IPS-18c (cell line): ENCODE data around the gene PHF21A.
"Not testable (repeated sequence)": the region's sequence is repeated elsewhere in the genome, so short reads cannot be mapped to it uniquely, and the experiment has no call there.

Experiments used
- H3K4me3 ChIP-seq: 2 replicates; pipeline ENCODE4 v1.7.0; 2013; ENCODE audit warnings: low read depth, mild to moderate bottlenecking, low read length, moderate library complexity; ENCODE audit not compliant: insufficient read depth
- H3K9me3 ChIP-seq: one replicate; pipeline ENCODE4 v1.6.1; 2013; ENCODE audit warnings: mild to moderate bottlenecking, low read length, moderate library complexity; ENCODE audit not compliant: control insufficient read depth, insufficient read depth

The PHF21A gene

DNA sequence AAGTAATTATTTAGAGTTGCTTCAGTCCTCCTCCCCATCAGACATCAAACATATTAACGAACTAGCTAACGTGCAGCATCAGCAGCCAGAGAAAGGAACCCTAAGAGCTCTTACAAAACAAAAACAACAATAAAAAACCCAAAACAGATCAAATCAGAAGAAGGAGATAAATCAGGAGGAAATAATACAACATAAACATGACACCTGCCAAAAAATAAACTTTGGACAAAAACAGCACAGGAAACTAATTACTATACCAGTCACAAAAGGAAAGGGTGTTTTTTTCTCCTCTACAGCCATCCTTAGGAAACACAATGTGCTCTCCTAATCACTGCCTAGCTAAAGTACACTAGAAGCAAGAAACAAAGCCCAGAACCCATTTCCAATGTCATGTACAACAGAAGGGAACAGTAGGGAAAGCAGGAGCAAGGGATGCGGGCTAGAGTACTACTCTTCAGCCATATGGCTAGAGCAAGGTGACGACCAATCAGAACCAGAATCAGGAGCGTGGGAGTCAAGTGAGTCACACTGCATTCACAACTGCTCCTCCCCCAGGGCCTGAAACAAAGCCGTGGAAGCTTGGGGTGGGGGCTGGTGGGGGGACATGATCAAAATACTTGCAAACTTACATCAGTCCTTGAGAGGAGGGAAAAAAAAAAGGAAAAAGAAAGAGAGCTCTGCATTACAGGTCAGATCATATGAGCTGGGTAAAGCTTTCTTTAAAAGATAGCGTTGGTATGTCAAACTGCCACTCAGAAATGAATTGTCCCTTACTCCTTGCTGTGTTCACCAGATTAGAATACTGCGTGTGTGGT lies 138.4 kb downstream of the PHF21A start:
- Histone ChIP-seq H3K9me3 (no peaks in the 10 kb centered on the region), H3K4me3 (no peak overlapping the region)

- H3K4me3 ChIP-seq, H3K9me3 ChIP-seq: not testable (repeated sequence)
Measured at GRCh38 chr11:45981826-45982225, 139.4 kb downstream of the PHF21A start.

GRCh38 chr11:45974806-45975205 lies 146.4 kb downstream of the PHF21A start:
- Histone ChIP-seq H3K4me3 (no peak overlapping the region), H3K9me3 (no peaks in the 10 kb centered on the region)

- no peak overlapping the region for H3K4me3 ChIP-seq
- H3K9me3 ChIP-seq, result no peaks in the 10 kb centered on the region
Measured at GRCh38 chr11:45973601-45974000, 147.7 kb downstream of the PHF21A start.

DNA sequence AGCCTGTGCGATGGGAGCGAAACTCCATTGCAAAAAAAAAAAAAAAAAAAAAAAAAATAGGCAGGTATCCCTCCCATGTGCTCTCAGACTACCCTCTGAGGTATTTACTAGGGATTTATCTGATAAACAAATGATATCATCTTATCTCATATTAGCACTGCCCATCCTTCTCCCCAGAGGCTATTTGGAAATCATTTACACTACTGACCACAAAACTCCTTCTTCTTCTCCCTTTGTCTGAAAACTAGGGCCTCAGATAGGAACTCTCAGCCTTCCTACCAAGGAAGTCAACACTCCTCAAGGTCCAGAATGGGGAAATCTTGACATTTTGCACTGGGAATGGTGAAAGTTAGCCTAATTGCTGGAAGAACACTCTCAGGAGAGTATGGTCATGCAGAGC lies 152.4 kb downstream of the PHF21A start:
- no peak overlapping the region for H3K4me3 ChIP-seq
- no peaks in the 10 kb centered on the region for H3K9me3 ChIP-seq

DNA sequence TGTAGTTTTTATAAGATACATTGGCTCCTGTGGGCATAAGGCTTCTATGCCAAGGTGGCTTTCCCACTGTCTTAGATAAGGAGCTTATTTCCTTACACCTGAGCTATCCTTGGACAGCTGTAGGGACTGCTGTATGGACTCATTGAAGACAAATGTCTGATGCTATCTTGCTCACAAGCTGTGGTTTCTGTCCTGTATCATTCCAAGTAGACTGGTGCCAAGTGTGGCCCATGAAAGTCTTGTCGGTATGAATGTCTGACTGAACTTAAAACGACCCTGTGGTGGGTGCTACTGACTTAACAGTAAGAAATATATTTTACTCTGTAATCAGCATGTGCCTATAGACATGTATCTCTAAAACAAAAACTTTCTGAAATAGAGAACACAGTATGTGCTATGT lies 153.7 kb downstream of the PHF21A start:
- Histone ChIP-seq H3K9me3 (no peaks in the 10 kb centered on the region), H3K4me3 (no peak overlapping the region)

GRCh38 chr11:45964911-45965389 lies 156.3 kb downstream of the PHF21A start:
- Histone ChIP-seq H3K9me3 (no peaks in the 10 kb centered on the region), H3K4me3 (no peak overlapping the region)

- H3K9me3 ChIP-seq, result no peaks in the 10 kb centered on the region
- no peak overlapping the region for H3K4me3 ChIP-seq
Measured at GRCh38 chr11:45961751-45962240, 159.5 kb downstream of the PHF21A start.

- Histone ChIP-seq H3K9me3 (no peaks in the 10 kb centered on the region), H3K4me3 (no peak overlapping the region)
Measured at GRCh38 chr11:45960387-45961095, 160.7 kb downstream of the PHF21A start.

DNA sequence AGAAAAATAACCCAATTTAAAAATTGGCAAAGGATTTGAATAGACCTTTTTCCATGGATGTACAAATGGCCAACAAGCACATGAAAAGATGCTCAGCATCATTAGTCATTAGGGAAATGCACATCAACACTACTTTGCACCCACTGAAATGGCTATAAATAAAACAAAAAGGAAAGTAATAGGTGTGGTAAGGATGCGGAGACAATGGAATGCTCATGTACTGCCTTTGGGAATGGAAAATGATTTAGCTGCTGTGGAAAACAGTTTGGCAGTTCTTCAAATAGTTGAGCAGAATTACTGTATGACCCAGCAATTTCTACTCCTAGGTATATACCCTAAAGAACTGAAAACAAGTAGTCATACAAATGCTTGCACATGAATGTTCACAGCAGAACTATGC lies 161.4 kb downstream of the PHF21A start:
- no peaks in the 10 kb centered on the region for H3K9me3 ChIP-seq
- H3K4me3 ChIP-seq, result no peak overlapping the region

- Histone ChIP-seq H3K4me3 (no peak overlapping the region), H3K9me3 (no peaks in the 10 kb centered on the region)
Measured at GRCh38 chr11:45949992-45950407, 171.3 kb downstream of the PHF21A start.

DNA sequence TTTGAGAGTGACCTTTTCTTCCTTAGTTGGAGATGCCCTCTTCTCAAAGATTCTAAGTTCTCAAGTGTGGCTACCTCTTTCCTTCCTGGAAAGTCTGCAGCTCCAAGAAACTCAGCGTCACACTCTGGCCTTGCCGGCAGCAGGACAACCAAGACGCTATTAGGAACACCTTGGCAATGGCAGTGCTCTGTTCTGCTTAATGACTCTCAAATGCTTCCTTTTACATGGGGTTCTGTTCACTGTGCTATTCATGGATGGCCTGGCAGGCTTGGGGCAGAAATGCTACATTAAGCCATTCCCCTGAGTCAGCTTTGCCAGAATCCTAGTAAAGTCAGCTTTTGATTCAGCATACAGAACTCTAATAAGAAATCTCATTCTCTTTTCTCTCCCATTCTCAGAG lies 172.9 kb downstream of the PHF21A start:
- peaks cover 2% of the 10 kb centered on the region for H3K9me3 ChIP-seq
- no peak overlapping the region for H3K4me3 ChIP-seq

GRCh38 chr11:45947885-45948284 lies 173.4 kb downstream of the PHF21A start:
- peaks cover 2% of the 10 kb centered on the region for H3K9me3 ChIP-seq
- H3K4me3 ChIP-seq, result no peak overlapping the region

- peaks cover 2% of the 10 kb centered on the region for H3K9me3 ChIP-seq
- H3K4me3 ChIP-seq, result no peak overlapping the region
Measured at GRCh38 chr11:45945397-45945999, 175.8 kb downstream of the PHF21A start.

GRCh38 chr11:45942381-45942780 lies 178.9 kb downstream of the PHF21A start:
- Histone ChIP-seq H3K4me3 (no peak overlapping the region), H3K9me3 (peaks cover 2% of the 10 kb centered on the region)

- peaks cover 2% of the 10 kb centered on the region for H3K9me3 ChIP-seq
- no peak overlapping the region for H3K4me3 ChIP-seq
Measured at GRCh38 chr11:45941285-45941684, 180.0 kb downstream of the PHF21A start.

- no peak overlapping the region for H3K4me3 ChIP-seq
- peaks cover 2% of the 10 kb centered on the region for H3K9me3 ChIP-seq
Measured at GRCh38 chr11:45939836-45940235, 181.4 kb downstream of the PHF21A start.

DNA sequence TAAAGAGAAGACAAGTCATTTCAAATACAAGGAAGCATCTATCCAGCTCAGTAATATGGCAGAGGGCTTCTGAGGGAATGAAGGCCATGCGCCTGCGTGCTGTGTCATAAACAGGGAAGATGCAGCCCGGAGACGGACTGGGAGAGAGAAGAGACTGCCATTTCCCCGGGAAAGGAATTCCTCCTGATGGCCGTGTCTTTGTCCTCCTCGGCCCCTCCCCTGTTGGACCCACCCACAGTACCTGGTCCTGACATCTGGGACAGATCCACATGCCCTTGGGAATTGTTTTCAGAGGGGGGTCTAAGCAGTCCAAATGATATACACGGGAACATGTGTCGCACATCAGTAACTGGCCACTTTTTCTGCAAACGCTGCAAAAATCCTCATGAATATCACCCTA lies 183.3 kb downstream of the PHF21A start:
- no peaks in the 10 kb centered on the region for H3K9me3 ChIP-seq
- H3K4me3 ChIP-seq, result no peak overlapping the region
